Measurements from ENCODE around the gene SERPINB13. TPM values are rescaled to one million over a fixed set of nuclear protein-coding genes. Genes with fewer than 3 reads are reported as not detected.
"Not testable (repeated sequence)": the region's sequence is repeated elsewhere in the genome, so short reads cannot be mapped to it uniquely, and the experiment has no call there.

Gene SERPINB13
- total RNA-seq, 5 donors from 2014 or later (not counting 1 experiment from before 2014, with no cell fraction given) = not detected

- no peak overlapping the region for H3K27ac Mint-ChIP-seq
- Histone ChIP-seq H3K27ac (ENCODE audit: low read length) (no peak overlapping the region), H3K9me3 (peaks cover 2% of the 10 kb centered on the region), H3K4me3 (ENCODE audit: control insufficient read depth in 1 of 2, extremely low read depth in 1 of 2, low read length in 1 of 2) (no peak overlapping the region), H3K36me3 (ENCODE audit: control insufficient read depth in 2 of 2, extremely low read depth in 1 of 2, insufficient read depth in 1 of 2, low read length in 1 of 2) (no peaks in the 10 kb centered on the region), H3K27me3 (replicated peaks in 1 of 2; ENCODE audit: control insufficient read depth in 2 of 2, extremely low read depth in 1 of 2, insufficient read depth in 2 of 2, low read length in 1 of 2) (peaks cover 0 to 7% of the 10 kb centered on the region in 2 experiments), H3K4me1 (ENCODE audit: control insufficient read depth in 1 of 2, extremely low read depth in 1 of 2, insufficient read depth in 2 of 2, low read length in 2 of 2) (no peaks in the 10 kb centered on the region)
- CTCF ChIA-PET = no interaction called here
- H3K27me3 Mint-ChIP-seq = peaks cover 1 to 5% of the 10 kb centered on the region in 2 donors
- no peaks in the 10 kb centered on the region for H3K36me3 Mint-ChIP-seq
- WGBS (ENCODE audit: insufficient coverage) = 63% methylated on average over 2 of the region's 4 CpGs
- peaks cover 14 to 43% (median 24%) of the 10 kb centered on the region in 3 donors for H3K9me3 Mint-ChIP-seq
- DNase-seq (no peak), ATAC-seq (replicated peaks in 1 of 4) (no peak)
- POLR2A ChIA-PET = no interaction called here
- no peaks in the 10 kb centered on the region for H3K4me1 Mint-ChIP-seq
- H3K4me3 Mint-ChIP-seq = no peak overlapping the region
Measured at GRCh38 chr18:63626431-63626830, 39.3 kb downstream of the SERPINB13 start.

GRCh38 chr18:63627819-63628218, 40.7 kb downstream of the SERPINB13 start:
- Mint-ChIP-seq H3K36me3 (no peaks in the 10 kb centered on the region), H3K4me3 (no peak overlapping the region), H3K27me3 (peaks cover 1 to 5% of the 10 kb centered on the region in 2 donors), H3K4me1 (no peaks in the 10 kb centered on the region), H3K9me3 (peaks cover 15 to 45% (median 21%) of the 10 kb centered on the region in 3 donors), H3K27ac (no peak overlapping the region)
- Histone ChIP-seq H3K27me3 (replicated peaks in 1 of 2; ENCODE audit: control insufficient read depth in 2 of 2, extremely low read depth in 1 of 2, insufficient read depth in 2 of 2, low read length in 1 of 2) (peaks cover 0 to 7% of the 10 kb centered on the region in 2 experiments), H3K4me3 (ENCODE audit: control insufficient read depth in 1 of 2, extremely low read depth in 1 of 2, low read length in 1 of 2) (no peak overlapping the region), H3K4me1 (ENCODE audit: control insufficient read depth in 1 of 2, extremely low read depth in 1 of 2, insufficient read depth in 2 of 2, low read length in 2 of 2) (no peaks in the 10 kb centered on the region), H3K9me3 (peaks cover 2% of the 10 kb centered on the region), H3K27ac (ENCODE audit: low read length) (no peak overlapping the region), H3K36me3 (ENCODE audit: control insufficient read depth in 2 of 2, extremely low read depth in 1 of 2, insufficient read depth in 1 of 2, low read length in 1 of 2) (no peaks in the 10 kb centered on the region)
- ATAC-seq (replicated peaks in 1 of 4) (no peak), DNase-seq (no peak)
- CTCF ChIA-PET = no interaction called here
- POLR2A ChIA-PET = no interaction called here

GRCh38 chr18:63637703-63638102, 50.6 kb downstream of the SERPINB13 start:
- Histone ChIP-seq H3K27me3 (replicated peaks in 1 of 2; ENCODE audit: control insufficient read depth in 2 of 2, extremely low read depth in 1 of 2, insufficient read depth in 2 of 2, low read length in 1 of 2) (no peaks in the 10 kb centered on the region), H3K4me3 (ENCODE audit: control insufficient read depth in 1 of 2, extremely low read depth in 1 of 2, low read length in 1 of 2) (no peak overlapping the region), H3K4me1 (ENCODE audit: control insufficient read depth in 1 of 2, extremely low read depth in 1 of 2, insufficient read depth in 2 of 2, low read length in 2 of 2) (no peaks in the 10 kb centered on the region), H3K36me3 (ENCODE audit: control insufficient read depth in 2 of 2, extremely low read depth in 1 of 2, insufficient read depth in 1 of 2, low read length in 1 of 2) (no peaks in the 10 kb centered on the region), H3K9me3 (no peaks in the 10 kb centered on the region), H3K27ac (ENCODE audit: low read length) (no peak overlapping the region)
- H3K4me1 Mint-ChIP-seq = no peaks in the 10 kb centered on the region
- H3K36me3 Mint-ChIP-seq = no peaks in the 10 kb centered on the region
- DNase-seq (no peak), ATAC-seq (replicated peaks in 1 of 4) (no peak)
- ChIA-PET CTCF (no interaction called here), POLR2A (no interaction called here)
- peaks cover 0 to 4% (median 0%) of the 10 kb centered on the region in 3 donors for H3K9me3 Mint-ChIP-seq
- H3K27ac Mint-ChIP-seq = no peak overlapping the region
- WGBS (ENCODE audit: insufficient coverage) = 86% methylated on average over 2 of the region's 6 CpGs
- H3K4me3 Mint-ChIP-seq = no peak overlapping the region
- no peaks in the 10 kb centered on the region for H3K27me3 Mint-ChIP-seq

GRCh38 chr18:63641157-63641680, 54.1 kb downstream of the SERPINB13 start:
- H3K36me3 Mint-ChIP-seq = not testable (repeated sequence)

GRCh38 chr18:63642668-63643356, 55.7 kb downstream of the SERPINB13 start:
- H3K4me1 Mint-ChIP-seq; H3K36me3 ChIP-seq (ENCODE audit: control insufficient read depth in 2 of 2, extremely low read depth in 1 of 2, insufficient read depth in 1 of 2, low read length in 1 of 2); POLR2A ChIA-PET; DNase-seq; H3K4me3 Mint-ChIP-seq; H3K27ac Mint-ChIP-seq; H3K4me1 ChIP-seq (ENCODE audit: control insufficient read depth in 1 of 2, extremely low read depth in 1 of 2, insufficient read depth in 2 of 2, low read length in 2 of 2); H3K9me3 ChIP-seq; CTCF ChIA-PET; H3K27me3 ChIP-seq (replicated peaks in 1 of 2; ENCODE audit: control insufficient read depth in 2 of 2, extremely low read depth in 1 of 2, insufficient read depth in 2 of 2, low read length in 1 of 2); H3K27me3 Mint-ChIP-seq; H3K27ac ChIP-seq (ENCODE audit: low read length); H3K36me3 Mint-ChIP-seq; H3K4me3 ChIP-seq (ENCODE audit: control insufficient read depth in 1 of 2, extremely low read depth in 1 of 2, low read length in 1 of 2); H3K9me3 Mint-ChIP-seq; ATAC-seq (replicated peaks in 1 of 4): not testable (repeated sequence)
- WGBS (ENCODE audit: insufficient coverage) = 71% methylated on average over 1 of the region's 4 CpGs

More at GRCh38 chr18:63641157-63641680, 54.1 kb downstream of the SERPINB13 start:
- H3K4me3 Mint-ChIP-seq; CTCF ChIA-PET; ATAC-seq (replicated peaks in 1 of 4); H3K4me1 ChIP-seq (ENCODE audit: control insufficient read depth in 1 of 2, extremely low read depth in 1 of 2, insufficient read depth in 2 of 2, low read length in 2 of 2); H3K9me3 Mint-ChIP-seq; H3K27me3 Mint-ChIP-seq; H3K27ac Mint-ChIP-seq; H3K27me3 ChIP-seq (replicated peaks in 1 of 2; ENCODE audit: control insufficient read depth in 2 of 2, extremely low read depth in 1 of 2, insufficient read depth in 2 of 2, low read length in 1 of 2); H3K4me1 Mint-ChIP-seq; H3K9me3 ChIP-seq; POLR2A ChIA-PET; H3K27ac ChIP-seq (ENCODE audit: low read length); H3K4me3 ChIP-seq (ENCODE audit: control insufficient read depth in 1 of 2, extremely low read depth in 1 of 2, low read length in 1 of 2); H3K36me3 ChIP-seq (ENCODE audit: control insufficient read depth in 2 of 2, extremely low read depth in 1 of 2, insufficient read depth in 1 of 2, low read length in 1 of 2); DNase-seq: not testable (repeated sequence)
- WGBS (ENCODE audit: insufficient coverage) = no CpG with 5 or more reads among the region's 4 CpGs

GRCh38 chr18:63644142-63644541, 57.0 kb downstream of the SERPINB13 start, which contains the start of gene SERPINB4:
SERPINB4 (minus strand) TSS chr18:63644256; CDS start chr18:63643577, 679 bp downstream.
- H3K4me1 ChIP-seq (ENCODE audit: control insufficient read depth in 1 of 2, extremely low read depth in 1 of 2, insufficient read depth in 2 of 2, low read length in 2 of 2); H3K27ac ChIP-seq (ENCODE audit: low read length); H3K27me3 Mint-ChIP-seq; H3K36me3 Mint-ChIP-seq; H3K27me3 ChIP-seq (replicated peaks in 1 of 2; ENCODE audit: control insufficient read depth in 2 of 2, extremely low read depth in 1 of 2, insufficient read depth in 2 of 2, low read length in 1 of 2); H3K4me1 Mint-ChIP-seq; H3K27ac Mint-ChIP-seq; CTCF ChIA-PET; POLR2A ChIA-PET; H3K9me3 Mint-ChIP-seq; DNase-seq; H3K4me3 ChIP-seq (ENCODE audit: control insufficient read depth in 1 of 2, extremely low read depth in 1 of 2, low read length in 1 of 2); ATAC-seq (replicated peaks in 1 of 4); H3K9me3 ChIP-seq; H3K4me3 Mint-ChIP-seq; H3K36me3 ChIP-seq (ENCODE audit: control insufficient read depth in 2 of 2, extremely low read depth in 1 of 2, insufficient read depth in 1 of 2, low read length in 1 of 2): not testable (repeated sequence)
- no CpG with 5 or more reads among the region's 2 CpGs for WGBS (ENCODE audit: insufficient coverage)

Data from T-cell (primary cell).